HG03520 (cell line): ENCODE results near the gene TACC2.

Experiments
- ATAC-seq: cut with Tn5 transposase; IDR thresholded peaks from one replicate; pipeline ENCODE4 v1.9.1; 2021; ENCODE audit warnings: mild to moderate bottlenecking, moderate library complexity; ENCODE audit not compliant: unreplicated experiment

The TACC2 gene

DNA sequence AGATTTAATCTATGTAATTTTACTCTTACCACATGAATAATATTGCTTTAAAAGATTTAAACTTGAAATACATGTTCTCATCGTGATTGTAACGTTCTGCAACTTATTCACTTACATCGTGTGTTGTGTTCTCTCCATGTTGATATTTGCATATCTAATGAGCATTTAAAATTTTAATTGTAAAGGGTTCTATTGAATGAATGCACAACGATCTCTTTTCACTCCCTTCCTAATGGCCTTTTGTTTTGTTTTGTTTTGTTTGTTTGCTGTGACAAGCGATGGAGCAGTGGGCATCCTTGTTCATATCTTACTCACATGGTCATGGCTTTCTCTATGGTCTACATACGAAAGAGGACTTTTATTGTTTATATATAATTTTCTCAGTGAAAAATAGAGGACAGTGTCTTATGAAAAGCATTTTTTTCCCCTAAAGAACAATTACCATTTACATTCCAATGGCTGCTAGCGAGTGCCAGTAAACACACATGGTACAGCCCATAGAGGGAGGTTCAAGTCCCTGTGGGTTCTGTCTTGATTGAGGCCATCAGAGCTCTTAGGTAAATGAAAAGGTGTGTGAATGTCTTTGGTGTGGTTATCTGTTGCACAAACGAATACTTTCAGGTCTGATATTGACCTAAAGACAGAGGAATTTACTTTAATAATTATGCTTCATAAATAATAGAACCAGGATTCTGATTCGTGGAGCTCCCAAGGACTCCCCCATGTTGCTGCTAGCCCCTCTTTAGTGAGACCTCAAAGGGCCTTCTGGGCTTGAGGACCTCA lies 314.5 kb downstream of the TACC2 start:
- ATAC-seq, result no peak
